HepG2 (cell line): Measurements from ENCODE around the gene NPB. TPM values are rescaled to one million over a fixed set of nuclear protein-coding genes. Genes with fewer than 3 reads are reported as not detected.

Source experiments
- ATF7 ChIP-seq, 2 experiments: fragments of 450-650 bp in 1 of 2; sonication (generic) in 1 of 2; formaldehyde crosslinking in 1 of 2; IDR thresholded peaks; 2 replicates each; pipeline versions ENCODE4 v1.4.0 to v1.6.1; 2016 to 2020; ENCODE audit warnings: antibody characterized with exemption in 1 of 2, mild to moderate bottlenecking in 1 of 2, missing genetic modification reagents in 1 of 2
- ELF1 ChIP-seq: sonication (generic); formaldehyde crosslinking; IDR thresholded peaks from 2 replicates; pipeline ENCODE4 v1.4.0; 2020; ENCODE audit warnings: missing genetic modification reagents
- FIP1L1 ChIP-seq: fragments of 200-400 bp; formaldehyde crosslinking; IDR thresholded peaks from 2 replicates; pipeline ENCODE4 v1.6.1; 2018; ENCODE audit warnings: low read depth, mild to moderate bottlenecking, low read length, moderate library complexity, borderline replicate concordance; ENCODE audit not compliant: insufficient read depth
- HNRNPLL ChIP-seq: fragments of 200-400 bp; formaldehyde crosslinking; IDR thresholded peaks from 2 replicates; pipeline ENCODE4 v1.6.1; 2017; ENCODE audit warnings: mild to moderate bottlenecking, low read depth, low read length; ENCODE audit not compliant: poor library complexity, severe bottlenecking
- MXD4 ChIP-seq: IDR thresholded peaks from 2 replicates; pipeline ENCODE4 v1.6.1; 2016; ENCODE audit warnings: mild to moderate bottlenecking, missing biosample characterization, missing genetic modification reagents
- NR2C2 ChIP-seq: sonication (generic); formaldehyde crosslinking; IDR thresholded peaks from 2 replicates; pipeline ENCODE4 v1.4.0; 2020; ENCODE audit warnings: missing genetic modification reagents, mild to moderate bottlenecking, moderate library complexity, borderline replicate concordance
- RAD21 ChIP-seq: fragments of 450-650 bp; formaldehyde crosslinking; IDR thresholded peaks from 2 replicates; pipeline ENCODE4 v1.5.0; 2020; ENCODE audit warnings: mild to moderate bottlenecking
- RFX5 ChIP-seq: IDR thresholded peaks from 2 replicates; pipeline ENCODE4 v1.6.1; 2011; ENCODE audit warnings: low read depth, low read length, improper control_type of control experiment
- SP5 ChIP-seq: IDR thresholded peaks from 2 replicates; pipeline ENCODE4 v1.6.1; 2016; ENCODE audit warnings: low read depth, borderline replicate concordance
- TMF1 ChIP-seq: sonication (generic); formaldehyde crosslinking; IDR thresholded peaks from 2 replicates; pipeline ENCODE4 v1.8.1; 2022; ENCODE audit warnings: low read depth, missing genetic modification reagents
- ZNF10 ChIP-seq: sonication (generic); formaldehyde crosslinking; IDR thresholded peaks from 2 replicates; pipeline ENCODE4 v1.4.0; 2020; ENCODE audit warnings: mild to moderate bottlenecking, low read depth, missing genetic modification reagents, borderline replicate concordance
- ZNF263 ChIP-seq: sonication (generic); formaldehyde crosslinking; IDR thresholded peaks from 2 replicates; pipeline ENCODE4 v1.4.0; 2020; ENCODE audit warnings: missing genetic modification reagents
- ZSCAN21 ChIP-seq: sonication (generic); formaldehyde crosslinking; IDR thresholded peaks from 2 replicates; pipeline ENCODE4 v1.8.0; 2022; ENCODE audit warnings: mild to moderate bottlenecking, missing genetic modification reagents, moderate library complexity, borderline replicate concordance
- polyA plus RNA-seq, 8 experiments: library from polyadenylated mRNA; depleted of rRNA in 3 of 8; stranded (reverse) in 7 of 8; unstranded in 1 of 8; fragments of >200 nt; fragmentation: Illumina TruSeq in 4 of 8; extraction: Trizol in 4 of 8; gene quantifications; 2 replicates each; pipeline versions ENCODE4 v1.2.1 to v1.2.3, GENCODE V29; 2011 to 2016; ENCODE audit warnings: low read depth in 4 of 8, missing spikeins in 1 of 8, mixed read lengths in 1 of 8; ENCODE audit not compliant: insufficient read depth in 1 of 8
- total RNA-seq, 5 experiments: library from RNA; depleted of rRNA; stranded (reverse); fragments of >200 nt; fragmentation: Illumina TruSeq; extraction: Trizol; gene quantifications; 2 replicates each; pipeline ENCODE4 v1.2.3, GENCODE V29; 2016; ENCODE audit warnings: low read depth in 1 of 5
- TF ChIP-seq, protein P1 (sequence below): sonication (generic); formaldehyde crosslinking; IDR thresholded peaks from 2 replicates; pipeline ENCODE4 v1.4.0; 2020; ENCODE audit warnings: missing genetic modification reagents, borderline replicate concordance
- TF ChIP-seq, protein P2 (sequence below): sonication (generic); formaldehyde crosslinking; IDR thresholded peaks from 2 replicates; pipeline ENCODE4 v1.5.0; 2020; ENCODE audit warnings: missing genetic modification reagents
- TF ChIP-seq, protein P3 (sequence below): sonication (generic); formaldehyde crosslinking; IDR thresholded peaks from 2 replicates; pipeline ENCODE4 v1.5.0; 2020; ENCODE audit warnings: mild to moderate bottlenecking, missing genetic modification reagents, borderline replicate concordance
- TF ChIP-seq, protein P4 (sequence below): sonication (generic); formaldehyde crosslinking; IDR thresholded peaks from 2 replicates; pipeline ENCODE4 v1.9.0; 2021; ENCODE audit warnings: missing genetic modification reagents, borderline replicate concordance
- TF ChIP-seq, protein P5 (sequence below): IDR thresholded peaks from 2 replicates; pipeline ENCODE4 v1.6.1; 2016; ENCODE audit warnings: low read depth, control low read depth

Gene NPB
- total and polyA plus RNA-seq, 2 of the 13 experiments (the other 11 are each of a cell fraction or from before 2014, with no cell fraction given): 0.11 to 0.93 TPM

DNA sequence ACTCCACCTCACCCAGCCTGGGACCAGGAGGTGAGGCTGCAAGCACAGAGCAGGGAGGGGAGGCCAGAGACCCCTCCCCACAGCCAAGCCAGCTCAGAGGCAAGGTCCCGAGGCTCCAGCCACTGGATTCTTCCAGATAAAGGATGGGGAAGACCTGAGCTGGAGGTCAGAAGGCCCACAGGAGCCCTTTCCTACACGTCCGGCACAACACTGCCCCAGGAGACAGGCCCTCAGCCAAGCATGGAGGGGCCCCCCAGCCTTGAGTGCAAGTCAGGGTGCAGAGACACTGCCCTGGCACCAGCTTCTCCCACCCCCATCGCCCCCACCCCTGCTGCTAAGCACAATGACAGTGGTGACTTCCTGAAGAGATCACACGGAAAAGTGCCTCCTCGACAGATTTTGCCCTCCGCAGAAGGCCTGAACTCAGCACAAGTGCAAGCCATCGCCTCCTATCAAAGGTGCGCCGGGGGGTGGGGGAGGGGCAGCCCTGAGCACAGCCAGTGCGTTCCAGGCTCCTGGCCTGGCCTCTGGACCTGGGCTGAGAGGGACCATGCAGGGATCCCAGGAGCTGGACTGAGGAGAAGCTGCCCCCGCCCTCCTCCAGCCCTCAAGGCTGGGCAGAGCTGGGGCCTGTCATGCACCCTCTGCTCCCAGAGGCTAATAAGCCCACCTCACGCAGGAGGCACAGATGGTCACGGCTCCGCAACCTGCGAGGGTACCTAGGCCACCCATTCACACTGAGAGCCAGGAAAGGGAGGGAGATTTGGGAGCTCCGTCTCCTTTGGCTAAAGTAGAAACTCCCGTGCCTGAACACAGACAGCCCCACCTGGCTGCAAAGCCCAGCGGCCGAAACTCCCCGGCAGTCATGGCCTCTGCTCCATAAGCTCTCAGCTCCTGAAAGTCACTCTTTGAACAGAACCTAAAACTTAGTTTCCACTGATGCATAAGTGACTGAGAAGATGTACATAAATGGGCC is 22.8 kb downstream of the NPB start (continued):
- TF ChIP-seq NR2C2 (CRISPR knock-in tag): peak; percentile 44; the same call in 1 of the 2 replicates
- TF ChIP-seq, protein P1, sequence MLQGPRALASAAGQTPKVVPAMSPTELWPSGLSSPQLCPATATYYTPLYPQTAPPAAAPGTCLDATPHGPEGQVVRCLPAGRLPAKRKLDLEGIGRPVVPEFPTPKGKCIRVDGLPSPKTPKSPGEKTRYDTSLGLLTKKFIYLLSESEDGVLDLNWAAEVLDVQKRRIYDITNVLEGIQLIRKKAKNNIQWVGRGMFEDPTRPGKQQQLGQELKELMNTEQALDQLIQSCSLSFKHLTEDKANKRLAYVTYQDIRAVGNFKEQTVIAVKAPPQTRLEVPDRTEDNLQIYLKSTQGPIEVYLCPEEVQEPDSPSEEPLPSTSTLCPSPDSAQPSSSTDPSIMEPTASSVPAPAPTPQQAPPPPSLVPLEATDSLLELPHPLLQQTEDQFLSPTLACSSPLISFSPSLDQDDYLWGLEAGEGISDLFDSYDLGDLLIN: 0 out of 2 replicates have a peak, but pooled peaks have one; percentile 49
- TF ChIP-seq SP5 (CRISPR knock-in tag): peak; percentile 42; the same call in 1 of the 2 replicates
- TF ChIP-seq ATF7 (IDR thresholded peaks at IDR 0.05): no peak
- peak; percentile 35; the same call in 1 of the 2 replicates for TF ChIP-seq ATF7 (CRISPR knock-in tag; IDR thresholded peaks at IDR 0.05)
- 0 out of 2 replicates have a peak, but pooled peaks have one; percentile 13 for TF ChIP-seq RFX5
- TF ChIP-seq, protein P2, sequence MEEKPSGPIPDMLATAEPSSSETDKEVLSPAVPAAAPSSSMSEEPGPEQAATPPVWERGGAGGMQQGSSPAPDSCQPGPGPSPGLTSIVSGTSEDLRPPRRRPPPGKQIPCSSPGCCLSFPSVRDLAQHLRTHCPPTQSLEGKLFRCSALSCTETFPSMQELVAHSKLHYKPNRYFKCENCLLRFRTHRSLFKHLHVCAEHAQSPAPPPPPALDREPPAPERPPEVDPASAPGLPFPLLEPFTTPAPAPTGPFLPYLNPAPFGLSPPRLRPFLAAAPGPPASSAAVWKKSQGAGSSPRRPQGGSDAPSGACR (CRISPR knock-in tag): 0 out of 2 replicates have a peak, but pooled peaks have one; percentile 52
- TF ChIP-seq ZSCAN21 (CRISPR knock-in tag): peak; percentile 44; the same call in 1 of the 2 replicates
- TF ChIP-seq TMF1 (CRISPR knock-in tag): peak; percentile 30; the same call in 1 of the 2 replicates
- peak; percentile 30 for TF ChIP-seq RAD21 (CRISPR knock-in tag)
- peak; percentile 36 for TF ChIP-seq ZNF263 (CRISPR knock-in tag)
- no peak for TF ChIP-seq FIP1L1
- TF ChIP-seq, protein P3, sequence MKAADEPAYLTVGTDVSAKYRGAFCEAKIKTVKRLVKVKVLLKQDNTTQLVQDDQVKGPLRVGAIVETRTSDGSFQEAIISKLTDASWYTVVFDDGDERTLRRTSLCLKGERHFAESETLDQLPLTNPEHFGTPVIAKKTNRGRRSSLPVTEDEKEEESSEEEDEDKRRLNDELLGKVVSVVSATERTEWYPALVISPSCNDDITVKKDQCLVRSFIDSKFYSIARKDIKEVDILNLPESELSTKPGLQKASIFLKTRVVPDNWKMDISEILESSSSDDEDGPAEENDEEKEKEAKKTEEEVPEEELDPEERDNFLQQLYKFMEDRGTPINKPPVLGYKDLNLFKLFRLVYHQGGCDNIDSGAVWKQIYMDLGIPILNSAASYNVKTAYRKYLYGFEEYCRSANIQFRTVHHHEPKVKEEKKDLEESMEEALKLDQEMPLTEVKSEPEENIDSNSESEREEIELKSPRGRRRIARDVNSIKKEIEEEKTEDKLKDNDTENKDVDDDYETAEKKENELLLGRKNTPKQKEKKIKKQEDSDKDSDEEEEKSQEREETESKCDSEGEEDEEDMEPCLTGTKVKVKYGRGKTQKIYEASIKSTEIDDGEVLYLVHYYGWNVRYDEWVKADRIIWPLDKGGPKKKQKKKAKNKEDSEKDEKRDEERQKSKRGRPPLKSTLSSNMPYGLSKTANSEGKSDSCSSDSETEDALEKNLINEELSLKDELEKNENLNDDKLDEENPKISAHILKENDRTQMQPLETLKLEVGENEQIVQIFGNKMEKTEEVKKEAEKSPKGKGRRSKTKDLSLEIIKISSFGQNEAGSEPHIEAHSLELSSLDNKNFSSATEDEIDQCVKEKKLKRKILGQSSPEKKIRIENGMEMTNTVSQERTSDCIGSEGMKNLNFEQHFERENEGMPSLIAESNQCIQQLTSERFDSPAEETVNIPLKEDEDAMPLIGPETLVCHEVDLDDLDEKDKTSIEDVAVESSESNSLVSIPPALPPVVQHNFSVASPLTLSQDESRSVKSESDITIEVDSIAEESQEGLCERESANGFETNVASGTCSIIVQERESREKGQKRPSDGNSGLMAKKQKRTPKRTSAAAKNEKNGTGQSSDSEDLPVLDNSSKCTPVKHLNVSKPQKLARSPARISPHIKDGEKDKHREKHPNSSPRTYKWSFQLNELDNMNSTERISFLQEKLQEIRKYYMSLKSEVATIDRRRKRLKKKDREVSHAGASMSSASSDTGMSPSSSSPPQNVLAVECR (CRISPR knock-in tag): peak; percentile 67
- TF ChIP-seq, protein P4, sequence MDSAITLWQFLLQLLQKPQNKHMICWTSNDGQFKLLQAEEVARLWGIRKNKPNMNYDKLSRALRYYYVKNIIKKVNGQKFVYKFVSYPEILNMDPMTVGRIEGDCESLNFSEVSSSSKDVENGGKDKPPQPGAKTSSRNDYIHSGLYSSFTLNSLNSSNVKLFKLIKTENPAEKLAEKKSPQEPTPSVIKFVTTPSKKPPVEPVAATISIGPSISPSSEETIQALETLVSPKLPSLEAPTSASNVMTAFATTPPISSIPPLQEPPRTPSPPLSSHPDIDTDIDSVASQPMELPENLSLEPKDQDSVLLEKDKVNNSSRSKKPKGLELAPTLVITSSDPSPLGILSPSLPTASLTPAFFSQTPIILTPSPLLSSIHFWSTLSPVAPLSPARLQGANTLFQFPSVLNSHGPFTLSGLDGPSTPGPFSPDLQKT (CRISPR knock-in tag): no peak
- TF ChIP-seq ELF1 (CRISPR knock-in tag): 0 out of 2 replicates have a peak, but pooled peaks have one; percentile 8
- no peak for TF ChIP-seq ZNF10
- TF ChIP-seq, protein P5, sequence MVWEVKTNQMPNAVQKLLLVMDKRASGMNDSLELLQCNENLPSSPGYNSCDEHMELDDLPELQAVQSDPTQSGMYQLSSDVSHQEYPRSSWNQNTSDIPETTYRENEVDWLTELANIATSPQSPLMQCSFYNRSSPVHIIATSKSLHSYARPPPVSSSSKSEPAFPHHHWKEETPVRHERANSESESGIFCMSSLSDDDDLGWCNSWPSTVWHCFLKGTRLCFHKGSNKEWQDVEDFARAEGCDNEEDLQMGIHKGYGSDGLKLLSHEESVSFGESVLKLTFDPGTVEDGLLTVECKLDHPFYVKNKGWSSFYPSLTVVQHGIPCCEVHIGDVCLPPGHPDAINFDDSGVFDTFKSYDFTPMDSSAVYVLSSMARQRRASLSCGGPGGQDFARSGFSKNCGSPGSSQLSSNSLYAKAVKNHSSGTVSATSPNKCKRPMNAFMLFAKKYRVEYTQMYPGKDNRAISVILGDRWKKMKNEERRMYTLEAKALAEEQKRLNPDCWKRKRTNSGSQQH (CRISPR knock-in tag): peak; percentile 74; the same call in 1 of the 2 replicates
- peak; percentile 47 for TF ChIP-seq HNRNPLL
- TF ChIP-seq MXD4 (CRISPR knock-in tag): no peak
